Measurements from ENCODE around the gene ACTR6.

The ACTR6 gene

GRCh38 chr12:100267603-100268281 lies 67.1 kb downstream of the ACTR6 start:
- DNase-seq, result no peak

- DNase-seq, result no peak
These were observed 68.4 kb downstream of the ACTR6 start for GRCh38 chr12:100268835-100269564.

- DNase-seq, result no peak
These were observed 73.2 kb downstream of the ACTR6 start for GRCh38 chr12:100273782-100274181.
